ENCODE measurements around the gene RND2.

The RND2 gene

DNA sequence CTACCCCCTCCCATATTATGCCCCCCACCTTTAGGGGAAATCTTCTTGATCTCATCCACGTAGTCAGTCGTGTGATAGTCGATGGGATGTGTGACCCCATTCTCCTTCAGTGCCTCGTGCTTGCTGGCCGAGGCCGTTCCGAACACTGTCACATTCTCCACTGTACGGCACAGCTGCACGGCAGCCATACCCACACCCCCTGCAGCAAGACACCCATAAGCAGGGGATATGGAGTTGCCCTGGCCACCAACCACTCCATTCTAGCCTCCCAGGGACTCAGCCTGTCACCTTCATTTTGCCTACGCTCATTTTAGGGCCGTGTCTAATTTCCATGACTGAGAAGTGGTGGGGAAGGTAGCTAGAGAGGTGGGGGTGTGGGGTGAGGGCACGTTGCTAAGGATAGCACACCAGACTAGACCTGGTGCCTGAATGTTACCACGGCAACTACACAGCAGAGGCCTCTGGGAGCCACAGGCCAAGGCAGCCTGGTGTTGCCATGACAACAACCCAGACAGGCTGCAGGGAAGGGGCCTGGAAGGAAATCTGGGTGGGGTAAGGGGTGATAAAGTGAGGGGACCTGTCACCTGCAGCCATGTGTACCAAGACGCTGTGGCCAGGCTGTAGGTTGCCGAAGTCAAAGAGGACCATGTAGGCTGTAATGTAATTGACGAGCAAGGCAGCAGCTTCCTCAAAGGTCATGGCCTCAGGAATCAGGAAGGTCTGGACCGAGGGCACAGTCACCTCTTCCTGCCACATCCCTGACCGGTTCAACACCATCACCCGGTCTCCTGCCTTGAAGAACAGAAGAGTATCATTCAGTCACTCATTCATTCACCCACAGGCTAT is 6.8 kb upstream of the RND2 start:
- Histone ChIP-seq H3K27me3 (ENCODE audit: control insufficient read depth, insufficient read depth, low read length) (no peaks in the 10 kb centered on the region), H3K36me3 (ENCODE audit: control insufficient read depth, insufficient read depth, low read length) (peaks cover 27% of the 10 kb centered on the region), H3K4me1 (ENCODE audit: control insufficient read depth, insufficient read depth, low read length) (peaks cover 6% of the 10 kb centered on the region; the same call in 1 of the 2 replicates), H3K4me3 (ENCODE audit: low read length) (no peak overlapping the region), H3K27ac (ENCODE audit: low read length) (no peak overlapping the region), H3K9me3 (ENCODE audit: control insufficient read depth, insufficient read depth, low read length) (no peaks in the 10 kb centered on the region)
- no CpG with 5 or more reads among the region's 19 CpGs for WGBS (ENCODE audit: insufficient coverage, insufficient read length)
- no peak for DNase-seq (ENCODE audit: low read depth, low spot score)

GRCh38 chr17:43018932-43019331 is 6.1 kb upstream of the RND2 start:
- Histone ChIP-seq H3K36me3 (ENCODE audit: control insufficient read depth, insufficient read depth, low read length) (peaks cover 27% of the 10 kb centered on the region), H3K4me1 (ENCODE audit: control insufficient read depth, insufficient read depth, low read length) (peaks cover 6% of the 10 kb centered on the region; the same call in 1 of the 2 replicates), H3K27me3 (ENCODE audit: control insufficient read depth, insufficient read depth, low read length) (no peaks in the 10 kb centered on the region), H3K4me3 (ENCODE audit: low read length) (no peak overlapping the region), H3K27ac (ENCODE audit: low read length) (no peak overlapping the region), H3K9me3 (ENCODE audit: control insufficient read depth, insufficient read depth, low read length) (no peaks in the 10 kb centered on the region)
- no CpG with 5 or more reads among the region's 4 CpGs for WGBS (ENCODE audit: insufficient coverage, insufficient read length)
- no peak for DNase-seq (ENCODE audit: low read depth, low spot score)

DNA sequence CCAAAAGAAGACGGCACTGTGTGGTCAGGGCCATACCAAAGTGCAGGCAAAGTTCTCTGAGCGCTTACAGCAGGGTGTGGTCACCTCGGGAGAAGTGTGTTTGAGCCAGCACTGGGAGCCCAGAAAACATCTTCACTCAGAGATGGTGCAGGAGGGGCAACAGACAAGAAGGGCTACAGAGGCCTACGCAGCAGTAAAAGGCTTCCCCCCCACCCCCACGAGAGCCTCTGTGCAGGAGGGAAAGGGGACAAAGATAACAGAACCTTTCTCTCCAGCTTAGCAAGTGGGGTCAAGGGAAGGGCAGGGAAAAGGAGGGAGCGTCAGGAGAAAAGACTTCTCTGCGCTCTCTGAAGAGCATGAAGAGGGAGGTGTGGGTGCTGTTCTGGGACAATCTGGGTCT is 5.6 kb upstream of the RND2 start:
- no peaks in the 10 kb centered on the region for H3K27me3 ChIP-seq (ENCODE audit: control insufficient read depth, insufficient read depth, low read length)
- no peak overlapping the region for H3K27ac ChIP-seq (ENCODE audit: low read length)
- no peaks in the 10 kb centered on the region for H3K9me3 ChIP-seq (ENCODE audit: control insufficient read depth, insufficient read depth, low read length)
- H3K4me1 ChIP-seq (ENCODE audit: control insufficient read depth, insufficient read depth, low read length), result peaks cover 4% of the 10 kb centered on the region; the same call in 1 of the 2 replicates
- WGBS (ENCODE audit: insufficient coverage, insufficient read length), result no CpG with 5 or more reads among the region's 7 CpGs
- no peak overlapping the region for H3K4me3 ChIP-seq (ENCODE audit: low read length)
- DNase-seq (ENCODE audit: low read depth, low spot score), result no peak
- peaks cover 27% of the 10 kb centered on the region for H3K36me3 ChIP-seq (ENCODE audit: control insufficient read depth, insufficient read depth, low read length)

- Histone ChIP-seq H3K4me1 (ENCODE audit: control insufficient read depth, insufficient read depth, low read length) (peaks cover 4% of the 10 kb centered on the region; the same call in 1 of the 2 replicates), H3K27ac (ENCODE audit: low read length) (no peak overlapping the region), H3K27me3 (ENCODE audit: control insufficient read depth, insufficient read depth, low read length) (no peaks in the 10 kb centered on the region), H3K4me3 (ENCODE audit: low read length) (no peak overlapping the region), H3K9me3 (ENCODE audit: control insufficient read depth, insufficient read depth, low read length) (no peaks in the 10 kb centered on the region), H3K36me3 (ENCODE audit: control insufficient read depth, insufficient read depth, low read length) (peaks cover 25% of the 10 kb centered on the region)
- no CpG with 5 or more reads among the region's 6 CpGs for WGBS (ENCODE audit: insufficient coverage, insufficient read length)
- DNase-seq (ENCODE audit: low read depth, low spot score), result no peak
Observed at GRCh38 chr17:43020030-43020621, 4.9 kb upstream of the RND2 start.

GRCh38 chr17:43020789-43021740 is 4.0 kb upstream of the RND2 start:
- Histone ChIP-seq H3K27me3 (ENCODE audit: control insufficient read depth, insufficient read depth, low read length) (no peaks in the 10 kb centered on the region), H3K4me1 (ENCODE audit: control insufficient read depth, insufficient read depth, low read length) (peaks cover 2% of the 10 kb centered on the region; the same call in 1 of the 2 replicates), H3K27ac (ENCODE audit: low read length) (no peak overlapping the region), H3K4me3 (ENCODE audit: low read length) (peak overlapping the region; percentile 60), H3K36me3 (ENCODE audit: control insufficient read depth, insufficient read depth, low read length) (peaks cover 15% of the 10 kb centered on the region), H3K9me3 (ENCODE audit: control insufficient read depth, insufficient read depth, low read length) (no peaks in the 10 kb centered on the region)
- no CpG with 5 or more reads among the region's 40 CpGs for WGBS (ENCODE audit: insufficient coverage, insufficient read length)
- DNase-seq (ENCODE audit: low read depth, low spot score), result no peak

GRCh38 chr17:43021741-43022512 is 3.1 kb upstream of the RND2 start, which contains the start of gene VAT1:
Gene VAT1 (minus strand): TSS chr17:43022385. CDS start chr17:43022322, 63 bp downstream.
- Histone ChIP-seq H3K4me1 (ENCODE audit: control insufficient read depth, insufficient read depth, low read length) (peaks cover 3% of the 10 kb centered on the region), H3K27ac (ENCODE audit: low read length) (no peak within 1 kb of the TSS), H3K9me3 (ENCODE audit: control insufficient read depth, insufficient read depth, low read length) (no peaks in the 10 kb centered on the region), H3K4me3 (ENCODE audit: low read length) (peak within 1 kb of the TSS; percentile 60), H3K27me3 (ENCODE audit: control insufficient read depth, insufficient read depth, low read length) (no peaks in the 10 kb centered on the region), H3K36me3 (ENCODE audit: control insufficient read depth, insufficient read depth, low read length) (peaks cover 11% of the 10 kb centered on the region)
- DNase-seq (ENCODE audit: low read depth, low spot score), result no peak
- WGBS (ENCODE audit: insufficient coverage, insufficient read length), result no CpG with 5 or more reads among the region's 80 CpGs

DNA sequence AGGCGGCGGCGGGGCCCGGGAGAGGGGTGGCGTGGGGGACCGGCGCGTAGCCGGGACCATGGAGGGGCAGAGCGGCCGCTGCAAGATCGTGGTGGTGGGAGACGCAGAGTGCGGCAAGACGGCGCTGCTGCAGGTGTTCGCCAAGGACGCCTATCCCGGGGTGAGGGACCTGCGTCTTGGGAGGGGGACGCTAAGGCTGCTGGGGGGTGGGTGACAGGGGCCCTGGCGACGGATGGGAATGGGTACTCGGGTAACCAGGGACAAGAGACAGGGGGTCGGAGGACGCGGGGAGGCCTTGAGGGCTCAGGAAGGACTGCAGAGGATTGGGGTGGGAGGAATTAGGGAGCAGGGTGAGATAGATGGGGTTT is 243 bp downstream of the RND2 start:
- Histone ChIP-seq H3K9me3 (ENCODE audit: control insufficient read depth, insufficient read depth, low read length) (no peaks in the 10 kb centered on the region), H3K27ac (ENCODE audit: low read length) (no peak overlapping the region), H3K27me3 (ENCODE audit: control insufficient read depth, insufficient read depth, low read length) (no peaks in the 10 kb centered on the region), H3K4me1 (ENCODE audit: control insufficient read depth, insufficient read depth, low read length) (peaks cover 16% of the 10 kb centered on the region), H3K36me3 (ENCODE audit: control insufficient read depth, insufficient read depth, low read length) (no peaks in the 10 kb centered on the region), H3K4me3 (ENCODE audit: low read length) (peak overlapping the region; percentile 53)
- WGBS (ENCODE audit: insufficient coverage, insufficient read length), result no CpG with 5 or more reads among the region's 27 CpGs
- DNase-seq (ENCODE audit: low read depth, low spot score), result no peak

DNA sequence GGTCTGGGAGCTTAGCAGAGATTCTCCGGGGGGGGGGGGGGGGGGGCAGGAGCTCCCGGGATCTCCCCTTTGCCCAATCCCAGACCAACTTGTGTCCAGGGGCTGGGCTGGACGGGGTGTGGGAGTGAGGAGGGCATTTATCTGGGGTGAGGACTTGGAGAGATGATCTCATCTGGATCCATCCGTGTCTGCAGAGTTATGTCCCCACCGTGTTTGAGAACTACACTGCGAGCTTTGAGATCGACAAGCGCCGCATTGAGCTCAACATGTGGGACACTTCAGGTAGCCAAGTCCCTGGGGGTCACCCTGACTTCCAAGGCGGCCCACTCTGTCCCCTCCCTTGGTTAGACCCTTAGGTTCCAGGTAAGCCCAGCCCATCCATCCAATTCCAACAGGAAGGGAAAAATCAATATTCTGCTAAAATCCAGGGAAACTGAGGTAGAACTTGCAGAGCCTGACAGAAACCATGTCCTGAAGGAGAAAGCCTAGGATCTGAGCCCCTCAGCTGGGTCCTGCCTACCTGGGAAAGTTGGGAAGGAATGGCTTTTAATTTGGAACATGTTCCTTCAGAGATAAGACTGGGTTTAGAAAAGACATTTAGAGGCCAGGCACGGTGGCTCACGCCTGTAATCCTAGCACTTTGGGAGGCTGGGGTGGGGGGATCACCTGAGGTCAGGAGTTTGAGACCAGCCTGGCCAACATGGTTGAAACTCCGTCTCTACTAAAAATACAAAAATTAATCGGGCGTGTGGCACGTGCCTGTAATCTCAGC is 921 bp downstream of the RND2 start:
- peak overlapping the region; percentile 53; the same call in 1 of the 2 replicates for H3K4me3 ChIP-seq (ENCODE audit: low read length)
- H3K27ac ChIP-seq (ENCODE audit: low read length), result no peak overlapping the region

GRCh38 chr17:43026595-43026994 is 1.6 kb downstream of the RND2 start:
- Histone ChIP-seq H3K4me3 (ENCODE audit: low read length) (no peak overlapping the region), H3K36me3 (ENCODE audit: control insufficient read depth, insufficient read depth, low read length) (no peaks in the 10 kb centered on the region), H3K9me3 (ENCODE audit: control insufficient read depth, insufficient read depth, low read length) (no peaks in the 10 kb centered on the region), H3K4me1 (ENCODE audit: control insufficient read depth, insufficient read depth, low read length) (peaks cover 16% of the 10 kb centered on the region), H3K27me3 (ENCODE audit: control insufficient read depth, insufficient read depth, low read length) (no peaks in the 10 kb centered on the region), H3K27ac (ENCODE audit: low read length) (no peak overlapping the region)
- no CpG with 5 or more reads among the region's 5 CpGs for WGBS (ENCODE audit: insufficient coverage, insufficient read length)
- DNase-seq (ENCODE audit: low read depth, low spot score), result no peak

More for the DNA sequence above, 921 bp downstream of the RND2 start:
- DNase-seq (ENCODE audit: low read depth, low spot score), result no peak
- H3K27me3 ChIP-seq (ENCODE audit: control insufficient read depth, insufficient read depth, low read length), result no peaks in the 10 kb centered on the region
- H3K9me3 ChIP-seq (ENCODE audit: control insufficient read depth, insufficient read depth, low read length), result no peaks in the 10 kb centered on the region
- H3K36me3 ChIP-seq (ENCODE audit: control insufficient read depth, insufficient read depth, low read length), result no peaks in the 10 kb centered on the region
- peaks cover 16% of the 10 kb centered on the region for H3K4me1 ChIP-seq (ENCODE audit: control insufficient read depth, insufficient read depth, low read length)
- WGBS (ENCODE audit: insufficient coverage, insufficient read length), result no CpG with 5 or more reads among the region's 16 CpGs
